IMR-90 (cell line): Measurements from ENCODE around the gene NEK6. TPM values are rescaled to one million over a fixed set of nuclear protein-coding genes. Genes with fewer than 3 reads are reported as not detected.

Experiments
- ATAC-seq: fragments of 200-7000 bp; cut with Tn5 transposase; 2 replicates; pipeline ENCODE4 v1.9.1; 2020; ENCODE audit warnings: low read depth, mild to moderate bottlenecking, moderate library complexity
- BruUV-seq: library from RNA; stranded (reverse); fragments of 400-500 nt; replicated peaks from 2 replicates; lab custom pipeline; 2021; lab: Mats Ljungman, UMichigan
- CTCF ChIA-PET: fragments of 300-600 bp; formaldehyde crosslinking; extraction: SDS; loops from one replicate; lab custom pipeline; 2021; ENCODE audit warnings: antibody characterized with exemption; lab: Yijun Ruan, JAX
- POLR2A ChIA-PET: fragments of 300-600 bp; sonication (Branson Sonifier 250); formaldehyde crosslinking; loops from one replicate; lab custom pipeline; 2022; ENCODE audit warnings: antibody characterized with exemption; ENCODE audit not compliant: unreplicated experiment; lab: Charles Lee
- DNase-seq: peaks from one replicate; pipeline ENCODE4 v3.0.0; 2013
- H2AFZ ChIP-seq: replicated peaks from 2 replicates; pipeline ENCODE3; 2013; ENCODE audit warnings: low read length, mild to moderate bottlenecking; ENCODE audit not compliant: poor library complexity
- H2AK5ac ChIP-seq: 2 replicates; pipeline ENCODE4 v1.6.1; 2013; ENCODE audit warnings: low read depth, low read length, inconsistent platforms
- H2AK9ac ChIP-seq: replicated peaks from 2 replicates; pipeline ENCODE3; 2013; ENCODE audit warnings: mild to moderate bottlenecking, low read depth, low read length, moderate library complexity; ENCODE audit not compliant: poor library complexity
- H2BK120ac ChIP-seq: 2 replicates; pipeline ENCODE4 v1.6.1; 2013; ENCODE audit warnings: low read depth, low read length, inconsistent platforms
- H2BK15ac ChIP-seq: 3 replicates; pipeline ENCODE4 v1.6.1; 2013; ENCODE audit warnings: low read depth, low read length, inconsistent platforms
- H2BK20ac ChIP-seq: 2 replicates; pipeline ENCODE4 v1.6.1; 2013; ENCODE audit warnings: low read depth, mild to moderate bottlenecking, inconsistent platforms, low read length, moderate library complexity
- H2BK5ac ChIP-seq: 2 replicates; pipeline ENCODE4 v1.6.1; 2013; ENCODE audit warnings: mild to moderate bottlenecking, low read depth, low read length, inconsistent platforms; ENCODE audit not compliant: poor library complexity, severe bottlenecking
- H3K14ac ChIP-seq: replicated peaks from 2 replicates; pipeline ENCODE4 v1.6.1; 2013; ENCODE audit warnings: low read depth, low read length, inconsistent platforms
- H3K18ac ChIP-seq: 2 replicates; pipeline ENCODE4 v1.6.1; 2013; ENCODE audit warnings: low read depth, low read length, control low read depth
- H3K23ac ChIP-seq: 2 replicates; pipeline ENCODE4 v1.6.1; 2013; ENCODE audit warnings: low read depth, low read length, inconsistent platforms
- H3K27ac ChIP-seq: 2 replicates; pipeline ENCODE4 v1.5.1; 2013; ENCODE audit warnings: mild to moderate bottlenecking, control low read depth, low read length; ENCODE audit not compliant: insufficient read depth
- H3K27me3 ChIP-seq: 2 replicates; pipeline ENCODE4 v1.6.1; 2013; ENCODE audit warnings: low read length; ENCODE audit not compliant: control insufficient read depth, insufficient read depth
- H3K36me3 ChIP-seq: 2 replicates; pipeline ENCODE4 v1.6.1; 2013; ENCODE audit warnings: low read length, mixed read lengths; ENCODE audit not compliant: control insufficient read depth, insufficient read depth
- H3K4ac ChIP-seq: 2 replicates; pipeline ENCODE4 v1.6.1; 2013; ENCODE audit warnings: low read depth, low read length, inconsistent platforms
- H3K4me1 ChIP-seq: 2 replicates; pipeline ENCODE4 v1.6.1; 2013; ENCODE audit warnings: low read length, mixed read lengths; ENCODE audit not compliant: control insufficient read depth, insufficient read depth
- H3K4me2 ChIP-seq: 2 replicates; pipeline ENCODE4 v1.6.1; 2013; ENCODE audit warnings: low read depth, mild to moderate bottlenecking, control low read depth, low read length, moderate library complexity
- H3K4me3 ChIP-seq: 2 replicates; pipeline ENCODE4 v1.5.1; 2013; ENCODE audit warnings: low read depth, mild to moderate bottlenecking, control low read depth, low read length, moderate library complexity; ENCODE audit not compliant: insufficient read depth
- H3K56ac ChIP-seq: 2 replicates; pipeline ENCODE4 v1.6.1; 2013; ENCODE audit warnings: low read length, inconsistent platforms; ENCODE audit not compliant: insufficient read depth; ENCODE audit errors: extremely low read depth
- H3K79me1 ChIP-seq, 2 experiments: 2 replicates each; pipeline ENCODE4 v1.6.1; 2013; ENCODE audit warnings: low read length in 2 of 2, inconsistent platforms in 1 of 2, low read depth in 1 of 2
- H3K9ac ChIP-seq: 2 replicates; pipeline ENCODE4 v1.6.1; 2013; ENCODE audit warnings: low read depth, low read length, control low read depth
- H3K9me1 ChIP-seq: 2 replicates; pipeline ENCODE4 v1.6.1; 2013; ENCODE audit warnings: low read length, inconsistent platforms; ENCODE audit not compliant: insufficient read depth
- H3K9me3 ChIP-seq: 2 replicates; pipeline ENCODE4 v1.6.1; 2013; ENCODE audit warnings: low read length; ENCODE audit not compliant: control insufficient read depth, insufficient read depth
- H4K20me1 ChIP-seq: 2 replicates; pipeline ENCODE4 v1.6.1; 2013; ENCODE audit warnings: low read length, inconsistent platforms; ENCODE audit not compliant: insufficient read depth
- H4K5ac ChIP-seq: 2 replicates; pipeline ENCODE4 v1.6.1; 2013; ENCODE audit warnings: mild to moderate bottlenecking, low read depth, low read length, control low read depth
- H4K8ac ChIP-seq, 2 experiments: 2 replicates each; pipeline ENCODE4 v1.6.1; 2013; ENCODE audit warnings: low read depth in 2 of 2, low read length in 2 of 2, control low read depth in 1 of 2, inconsistent platforms in 1 of 2
- H4K91ac ChIP-seq: 2 replicates; pipeline ENCODE4 v1.6.1; 2013; ENCODE audit warnings: low read depth, low read length, inconsistent platforms; ENCODE audit not compliant: insufficient read depth
- BHLHE40 ChIP-seq: fragments of 150-350 bp; IDR thresholded peaks from 2 replicates; pipeline ENCODE4 v1.6.1; 2016; ENCODE audit warnings: mild to moderate bottlenecking, low read depth, low read length
- CEBPB ChIP-seq: IDR thresholded peaks from 2 replicates; pipeline ENCODE4 v1.6.1; 2012; ENCODE audit warnings: low read depth, low read length, improper control_type of control experiment
- CHD1 ChIP-seq: IDR thresholded peaks from 2 replicates; pipeline ENCODE4 v1.6.1; 2012; ENCODE audit warnings: low read depth, low read length, improper control_type of control experiment
- FOS ChIP-seq: fragments of 150-350 bp; IDR thresholded peaks from 2 replicates; pipeline ENCODE4 v1.6.1; 2016; ENCODE audit warnings: low read depth, low read length
- MAFK ChIP-seq: IDR thresholded peaks from 2 replicates; pipeline ENCODE4 v1.6.1; 2012; ENCODE audit warnings: low read depth, low read length, improper control_type of control experiment
- MAZ ChIP-seq: IDR thresholded peaks from 2 replicates; pipeline ENCODE4 v1.6.1; 2012; ENCODE audit warnings: low read depth, mild to moderate bottlenecking, low read length, improper control_type of control experiment, moderate library complexity, borderline replicate concordance
- MXI1 ChIP-seq: IDR thresholded peaks from 2 replicates; pipeline ENCODE4 v1.6.1; 2012; ENCODE audit warnings: low read depth, mild to moderate bottlenecking, low read length, moderate library complexity, borderline replicate concordance
- NFE2L2 ChIP-seq: fragments of 150-350 bp; IDR thresholded peaks from 2 replicates; pipeline ENCODE4 v1.6.1; 2016; ENCODE audit warnings: low read depth, mild to moderate bottlenecking, low read length
- POLR2A ChIP-seq: IDR thresholded peaks from 2 replicates; pipeline ENCODE4 v1.6.1; 2012; ENCODE audit warnings: mild to moderate bottlenecking, low read depth, low read length
- RAD21 ChIP-seq: IDR thresholded peaks from 2 replicates; pipeline ENCODE4 v1.6.1; 2012; ENCODE audit warnings: low read length, improper control_type of control experiment
- RFX5 ChIP-seq: IDR thresholded peaks from 2 replicates; pipeline ENCODE4 v1.8.0; 2012; ENCODE audit warnings: low read depth, mild to moderate bottlenecking, low read length, moderate library complexity
- WGBS, 2 experiments: methylation state at CpG; one replicate each; pipeline versions ENCODE4 v1.1.5 to v1.1.7; 2013; ENCODE audit warnings: missing lambda C conversion rate in 2 of 2; ENCODE audit not compliant: insufficient read length in 1 of 2; ENCODE audit errors: extremely low coverage in 2 of 2; 5-methylcytosine and 5-hydroxymethylcytosine counted together
- dilution Hi-C: fragments of 300-500 bp; cut with HindIII; formaldehyde crosslinking; loops from one replicate; pipeline ENCODE4 v1.14.3; 2018; ENCODE audit warnings: low sequenced_read_pairs; ENCODE audit not compliant: unreplicated experiment
- in situ Hi-C: fragments of 300-500 bp; cut with MboI; formaldehyde crosslinking; loops from 3 replicates; pipeline ENCODE4 v1.14.3; 2019; ENCODE audit warnings: low sequenced_read_pairs, inconsistent platforms, mixed read lengths
- intact Hi-C: fragments of 100-400 bp; cut with micrococcal nuclease; formaldehyde crosslinking; loops from 2 replicates; pipeline ENCODE4 v1.10.0; 2022
- polyA plus RNA-seq, 3 experiments: library from polyadenylated mRNA; depleted of rRNA; stranded (reverse); fragments of >200 nt; gene quantifications; 2 replicates each; pipeline ENCODE4 v1.2.3, GENCODE V29; 2012; ENCODE audit warnings: low replicate concordance in 1 of 3
- total RNA-seq: library from RNA; depleted of rRNA; stranded (reverse); fragments of >200 nt; gene quantifications from 2 replicates; pipeline ENCODE4 v1.2.3, GENCODE V29; 2012
- TF ChIP-seq, protein P1 (sequence below): fragments of 150-350 bp; IDR thresholded peaks from 2 replicates; pipeline ENCODE4 v1.6.1; 2017; ENCODE audit warnings: mild to moderate bottlenecking, antibody characterized with exemption, low read length, low read depth
- TF ChIP-seq, protein P2 (sequence below): conservative IDR thresholded peaks from 2 replicates; pipeline ENCODE4 v1.5.1; 2012; ENCODE audit warnings: mild to moderate bottlenecking, low read depth, low read length, improper control_type of control experiment
- TF ChIP-seq, protein P3 (sequence below): fragments of 150-350 bp; IDR thresholded peaks from 2 replicates; pipeline ENCODE4 v1.6.1; 2016; ENCODE audit warnings: low read depth, mild to moderate bottlenecking, low read length, moderate library complexity, borderline replicate concordance

NEK6 gene
- total and polyA plus RNA-seq, 2 of the 4 experiments (the other 2 are of a cell fraction): 79.9 to 112 TPM

DNA sequence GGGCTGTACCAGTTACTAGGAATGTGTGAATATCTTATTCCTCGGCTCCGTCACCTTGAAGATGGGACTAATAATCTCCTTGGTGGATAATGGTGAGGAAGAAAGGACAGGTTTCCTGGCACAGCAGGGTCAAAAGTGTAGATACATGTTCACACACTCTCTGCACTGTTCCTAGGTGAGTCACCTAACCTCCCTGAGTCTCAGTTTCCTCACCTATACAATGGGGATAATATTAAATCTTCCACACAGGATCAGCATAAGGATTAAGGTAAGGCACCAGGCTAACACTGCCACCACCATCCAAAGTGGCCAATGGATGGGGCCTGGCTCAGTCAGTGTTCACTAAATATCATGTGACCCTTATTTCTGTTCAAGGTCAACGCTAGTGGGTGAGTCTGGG, 90.6 kb downstream of the NEK6 start:
- in situ Hi-C loops (no loop called here), intact Hi-C loops (no loop called here), dilution Hi-C loops (no loop called here)
- Histone ChIP-seq H2BK15ac (no peak overlapping the region), H3K9ac (no peak overlapping the region), H2AFZ (no peak overlapping the region), H3K4me3 (no peak overlapping the region), H4K5ac (no peak overlapping the region), H4K20me1 (peaks cover 26% of the 10 kb centered on the region), H2AK5ac (no peak overlapping the region), H4K8ac (no peak overlapping the region), H3K4me2 (no peak overlapping the region), H3K4me1 (peaks cover 5% of the 10 kb centered on the region), H3K56ac (no peak overlapping the region), H3K4ac (no peak overlapping the region), H2BK120ac (no peak overlapping the region), H2AK9ac (no peak overlapping the region), H4K91ac (no peak overlapping the region), H3K14ac (no peak overlapping the region), H3K23ac (no peak overlapping the region), H2BK20ac (no peak overlapping the region), H3K9me3 (no peaks in the 10 kb centered on the region), H3K27me3 (no peaks in the 10 kb centered on the region), H3K36me3 (peaks cover 91% of the 10 kb centered on the region), H2BK5ac (no peak overlapping the region), H3K9me1 (peaks cover 8% of the 10 kb centered on the region; the same call in 1 of the 2 replicates), H3K27ac (no peak overlapping the region), H3K18ac (no peak overlapping the region), H3K79me1 (peaks cover 28 to 78% of the 10 kb centered on the region in 2 experiments)
- CTCF ChIA-PET: interaction anchor here (1.2 kb wide), 1 partner anchor 222 kb away, joined by 3 read pairs; no protein-coding TSS in a partner anchor
- ATAC-seq (no peak), DNase-seq (no peak)
- POLR2A ChIA-PET: interaction anchor here (0.6 kb wide), 1 partner anchor 236 kb away, joined by 25 read pairs; no protein-coding TSS in a partner anchor
- WGBS, 2 experiments: 100% methylated on average over 2 of the region's 3 CpGs; no CpG with 5 or more reads in 1 of the 2 experiments
- TF ChIP-seq RFX5 (no peak), NFE2L2 (no peak), MAFK (no peak), FOS (no peak), BHLHE40 (no peak), CEBPB (no peak), POLR2A (no peak), CHD1 (no peak), MXI1 (no peak), RAD21 (no peak), MAZ (no peak)
- TF ChIP-seq, protein P1, sequence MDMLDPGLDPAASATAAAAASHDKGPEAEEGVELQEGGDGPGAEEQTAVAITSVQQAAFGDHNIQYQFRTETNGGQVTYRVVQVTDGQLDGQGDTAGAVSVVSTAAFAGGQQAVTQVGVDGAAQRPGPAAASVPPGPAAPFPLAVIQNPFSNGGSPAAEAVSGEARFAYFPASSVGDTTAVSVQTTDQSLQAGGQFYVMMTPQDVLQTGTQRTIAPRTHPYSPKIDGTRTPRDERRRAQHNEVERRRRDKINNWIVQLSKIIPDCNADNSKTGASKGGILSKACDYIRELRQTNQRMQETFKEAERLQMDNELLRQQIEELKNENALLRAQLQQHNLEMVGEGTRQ: no peak
- TF ChIP-seq, protein P2, sequence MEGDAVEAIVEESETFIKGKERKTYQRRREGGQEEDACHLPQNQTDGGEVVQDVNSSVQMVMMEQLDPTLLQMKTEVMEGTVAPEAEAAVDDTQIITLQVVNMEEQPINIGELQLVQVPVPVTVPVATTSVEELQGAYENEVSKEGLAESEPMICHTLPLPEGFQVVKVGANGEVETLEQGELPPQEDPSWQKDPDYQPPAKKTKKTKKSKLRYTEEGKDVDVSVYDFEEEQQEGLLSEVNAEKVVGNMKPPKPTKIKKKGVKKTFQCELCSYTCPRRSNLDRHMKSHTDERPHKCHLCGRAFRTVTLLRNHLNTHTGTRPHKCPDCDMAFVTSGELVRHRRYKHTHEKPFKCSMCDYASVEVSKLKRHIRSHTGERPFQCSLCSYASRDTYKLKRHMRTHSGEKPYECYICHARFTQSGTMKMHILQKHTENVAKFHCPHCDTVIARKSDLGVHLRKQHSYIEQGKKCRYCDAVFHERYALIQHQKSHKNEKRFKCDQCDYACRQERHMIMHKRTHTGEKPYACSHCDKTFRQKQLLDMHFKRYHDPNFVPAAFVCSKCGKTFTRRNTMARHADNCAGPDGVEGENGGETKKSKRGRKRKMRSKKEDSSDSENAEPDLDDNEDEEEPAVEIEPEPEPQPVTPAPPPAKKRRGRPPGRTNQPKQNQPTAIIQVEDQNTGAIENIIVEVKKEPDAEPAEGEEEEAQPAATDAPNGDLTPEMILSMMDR: no peak
- TF ChIP-seq, protein P3, sequence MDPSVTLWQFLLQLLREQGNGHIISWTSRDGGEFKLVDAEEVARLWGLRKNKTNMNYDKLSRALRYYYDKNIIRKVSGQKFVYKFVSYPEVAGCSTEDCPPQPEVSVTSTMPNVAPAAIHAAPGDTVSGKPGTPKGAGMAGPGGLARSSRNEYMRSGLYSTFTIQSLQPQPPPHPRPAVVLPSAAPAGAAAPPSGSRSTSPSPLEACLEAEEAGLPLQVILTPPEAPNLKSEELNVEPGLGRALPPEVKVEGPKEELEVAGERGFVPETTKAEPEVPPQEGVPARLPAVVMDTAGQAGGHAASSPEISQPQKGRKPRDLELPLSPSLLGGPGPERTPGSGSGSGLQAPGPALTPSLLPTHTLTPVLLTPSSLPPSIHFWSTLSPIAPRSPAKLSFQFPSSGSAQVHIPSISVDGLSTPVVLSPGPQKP: no peak
- no TSS peak for BruUV-seq
